ENCODE results near the gene SEC23IP.

Gene SEC23IP

DNA sequence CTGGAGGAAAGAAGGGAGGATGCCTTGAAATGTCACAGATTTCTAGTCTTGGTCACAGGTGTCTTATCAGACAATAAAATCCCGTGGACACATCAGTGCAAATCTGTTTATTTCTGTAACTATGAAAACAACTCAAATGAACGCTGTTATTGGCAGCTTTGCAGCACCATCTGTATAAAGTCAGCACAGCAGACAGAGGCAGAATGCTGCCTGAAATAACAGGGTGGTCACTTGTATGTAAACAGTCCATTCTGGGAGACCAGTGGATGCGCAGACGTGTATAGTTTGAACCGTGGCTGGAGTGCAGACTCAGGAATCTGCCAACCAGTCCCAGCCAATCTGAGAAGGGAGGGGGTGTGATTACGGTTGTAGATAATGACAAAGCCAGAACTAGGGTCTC lies 54.8 kb downstream of the SEC23IP start:
- TF ChIP-seq, protein P1, sequence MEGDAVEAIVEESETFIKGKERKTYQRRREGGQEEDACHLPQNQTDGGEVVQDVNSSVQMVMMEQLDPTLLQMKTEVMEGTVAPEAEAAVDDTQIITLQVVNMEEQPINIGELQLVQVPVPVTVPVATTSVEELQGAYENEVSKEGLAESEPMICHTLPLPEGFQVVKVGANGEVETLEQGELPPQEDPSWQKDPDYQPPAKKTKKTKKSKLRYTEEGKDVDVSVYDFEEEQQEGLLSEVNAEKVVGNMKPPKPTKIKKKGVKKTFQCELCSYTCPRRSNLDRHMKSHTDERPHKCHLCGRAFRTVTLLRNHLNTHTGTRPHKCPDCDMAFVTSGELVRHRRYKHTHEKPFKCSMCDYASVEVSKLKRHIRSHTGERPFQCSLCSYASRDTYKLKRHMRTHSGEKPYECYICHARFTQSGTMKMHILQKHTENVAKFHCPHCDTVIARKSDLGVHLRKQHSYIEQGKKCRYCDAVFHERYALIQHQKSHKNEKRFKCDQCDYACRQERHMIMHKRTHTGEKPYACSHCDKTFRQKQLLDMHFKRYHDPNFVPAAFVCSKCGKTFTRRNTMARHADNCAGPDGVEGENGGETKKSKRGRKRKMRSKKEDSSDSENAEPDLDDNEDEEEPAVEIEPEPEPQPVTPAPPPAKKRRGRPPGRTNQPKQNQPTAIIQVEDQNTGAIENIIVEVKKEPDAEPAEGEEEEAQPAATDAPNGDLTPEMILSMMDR (IDR thresholded peaks at IDR 0.05) = no peak

DNA sequence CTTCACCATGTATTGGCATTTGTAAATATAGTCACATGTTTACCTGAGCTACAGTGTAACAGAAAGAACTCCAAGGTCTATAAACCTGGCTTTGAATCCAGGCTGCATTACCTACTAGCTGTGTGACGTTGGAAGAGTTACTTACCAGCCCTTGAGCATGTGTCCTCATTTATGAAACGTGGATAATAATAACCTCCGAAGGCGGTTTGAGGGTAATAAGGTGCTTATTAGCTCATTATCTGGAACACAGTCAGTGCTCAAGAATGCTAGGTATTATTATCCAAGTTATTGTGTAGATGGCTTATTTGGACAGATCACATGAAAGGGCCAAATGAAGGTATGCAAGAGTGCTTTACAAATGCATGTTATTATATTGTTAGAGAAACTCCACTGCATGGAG lies 64.9 kb downstream of the SEC23IP start:
- TF ChIP-seq, protein P1 (IDR thresholded peaks at IDR 0.05) = no peak

DNA sequence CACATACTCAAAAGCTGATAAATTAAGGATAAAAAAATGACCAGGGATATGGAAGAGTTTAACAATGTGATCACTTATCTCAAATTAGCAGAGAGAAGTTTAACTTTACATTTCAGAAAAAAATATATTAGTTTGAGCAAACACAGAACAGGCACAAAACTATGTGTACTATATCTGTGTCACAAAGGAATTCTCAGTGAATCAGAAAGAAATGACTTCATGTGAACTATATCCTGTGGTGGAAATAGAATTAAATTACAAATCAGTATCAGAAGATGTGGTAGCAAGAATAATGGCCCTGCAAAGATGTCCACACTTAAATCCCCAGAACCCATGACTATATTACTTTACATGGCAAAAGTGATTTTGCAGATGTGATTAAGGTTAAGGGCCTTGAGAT lies 70.3 kb downstream of the SEC23IP start:
- TF ChIP-seq, protein P1 (IDR thresholded peaks at IDR 0.05) = no peak

- TF ChIP-seq, protein P1 (IDR thresholded peaks at IDR 0.05) = no peak
Observed at GRCh38 chr10:119967066-119967465, 74.5 kb downstream of the SEC23IP start.

DNA sequence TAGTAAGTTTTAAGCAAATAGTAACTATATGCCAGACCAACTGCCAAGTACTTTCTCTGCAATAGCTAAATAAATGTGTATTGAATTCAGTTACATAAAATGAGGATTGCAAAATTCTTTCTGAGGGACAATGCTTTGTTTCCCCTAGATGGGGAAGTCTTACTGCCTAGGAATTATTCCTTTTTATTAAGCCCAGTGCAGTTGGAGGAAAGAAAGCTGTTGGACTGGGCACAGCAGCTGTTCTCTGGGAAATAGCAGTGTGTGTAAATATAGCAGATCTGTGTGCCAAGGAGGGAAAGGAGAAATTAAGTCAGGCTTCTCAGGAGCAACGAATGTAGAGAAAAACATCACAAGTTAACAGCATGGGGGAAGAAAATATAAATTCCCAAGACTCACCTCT lies 77.1 kb downstream of the SEC23IP start:
- TF ChIP-seq, protein P1 (IDR thresholded peaks at IDR 0.05) = no peak

DNA sequence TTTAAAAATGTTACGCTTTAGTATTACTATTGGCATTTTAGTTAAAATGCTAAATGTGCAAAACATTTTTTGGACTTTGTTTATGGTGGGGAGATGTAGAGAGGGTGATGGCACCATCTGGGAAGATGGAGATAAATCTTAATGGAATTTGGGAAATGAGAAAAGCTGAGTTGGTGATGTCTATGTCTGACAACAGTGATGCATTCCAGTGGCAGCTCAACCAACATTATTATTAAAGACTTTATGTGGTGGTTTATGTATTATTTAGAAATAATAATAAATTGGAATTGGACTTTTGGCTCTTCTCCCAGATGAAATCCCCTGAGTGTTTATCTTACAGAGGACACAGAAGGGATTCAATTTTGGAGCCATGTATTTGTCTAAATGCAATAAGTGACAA lies 77.6 kb downstream of the SEC23IP start:
- TF ChIP-seq, protein P1 (IDR thresholded peaks at IDR 0.05) = no peak

DNA sequence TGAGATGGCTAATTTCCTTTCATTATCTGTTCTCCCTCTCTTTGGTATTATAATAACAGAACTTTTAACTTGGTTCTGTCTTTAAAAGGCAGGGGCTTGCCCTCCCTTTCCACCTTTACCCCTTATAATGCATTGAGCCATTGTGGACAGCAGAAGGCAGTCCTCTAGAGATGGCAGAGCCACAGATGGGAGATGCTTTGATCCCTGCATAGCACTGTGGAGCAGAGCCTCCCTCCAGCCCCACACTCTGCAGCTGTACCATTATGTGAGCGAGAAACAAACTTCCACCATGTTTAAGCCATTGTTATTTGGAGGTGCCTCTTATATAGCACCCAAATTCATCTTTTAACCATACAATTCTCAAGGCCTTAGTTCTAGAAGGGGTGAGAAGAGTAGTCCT lies 78.4 kb downstream of the SEC23IP start:
- TF ChIP-seq, protein P1 (IDR thresholded peaks at IDR 0.05) = no peak

GRCh38 chr10:119973281-119973680 lies 80.8 kb downstream of the SEC23IP start:
- TF ChIP-seq, protein P1 (IDR thresholded peaks at IDR 0.05) = no peak

All from LNCAP (cell line).